Measurements from ENCODE around the gene SKIC3.

SKIC3 gene

DNA sequence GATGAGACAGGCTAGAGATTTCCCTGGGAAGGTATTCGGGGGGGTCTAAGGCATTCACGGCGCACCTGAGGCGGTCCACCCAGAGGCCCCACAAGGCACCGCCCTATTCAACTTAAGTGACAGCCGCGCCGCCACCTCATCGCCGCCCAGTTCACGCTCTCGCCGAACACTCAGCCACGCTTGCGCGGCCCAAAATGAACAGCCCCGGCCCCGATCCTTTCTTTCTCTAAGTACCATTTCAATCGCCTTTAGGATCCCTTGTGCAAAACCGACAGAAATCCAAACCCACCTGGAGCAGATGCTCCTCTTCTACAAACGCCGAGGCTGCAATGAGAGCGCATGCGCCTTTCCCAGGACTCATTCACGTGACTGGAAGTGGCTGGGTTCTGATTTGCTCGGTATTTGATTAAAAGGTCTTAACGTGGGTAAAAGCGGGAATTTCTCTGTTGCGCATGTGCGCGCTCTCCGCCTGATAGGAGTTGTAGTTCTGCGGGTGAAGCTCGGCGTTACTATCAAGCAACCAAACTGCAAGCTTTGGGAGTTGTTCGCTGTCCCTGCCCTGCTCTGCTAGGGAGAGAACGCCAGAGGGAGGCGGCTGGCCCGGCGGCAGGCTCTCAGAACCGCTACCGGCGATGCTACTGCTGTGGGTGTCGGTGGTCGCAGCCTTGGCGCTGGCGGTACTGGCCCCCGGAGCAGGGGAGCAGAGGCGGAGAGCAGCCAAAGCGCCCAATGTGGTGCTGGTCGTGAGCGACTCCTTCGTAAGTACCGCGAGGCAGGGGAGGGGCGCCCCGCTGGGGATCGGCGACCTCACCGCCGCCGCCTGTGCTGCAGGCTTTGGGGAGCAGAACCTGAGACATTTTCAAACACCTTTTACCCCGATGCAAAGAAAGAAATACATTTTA is at the start of gene SKIC3, which contains the start of gene ARSK:
Gene SKIC3 (minus strand): TSS at position 331 of the 902 bp plus-strand sequence. CDS start 7,827 bp downstream, outside the sequence.
Gene ARSK (plus strand): TSS at position 455 of the 902 bp plus-strand sequence. CDS start 178 bp downstream, at position 633.
- DNase-seq: peak; percentile 88

DNA sequence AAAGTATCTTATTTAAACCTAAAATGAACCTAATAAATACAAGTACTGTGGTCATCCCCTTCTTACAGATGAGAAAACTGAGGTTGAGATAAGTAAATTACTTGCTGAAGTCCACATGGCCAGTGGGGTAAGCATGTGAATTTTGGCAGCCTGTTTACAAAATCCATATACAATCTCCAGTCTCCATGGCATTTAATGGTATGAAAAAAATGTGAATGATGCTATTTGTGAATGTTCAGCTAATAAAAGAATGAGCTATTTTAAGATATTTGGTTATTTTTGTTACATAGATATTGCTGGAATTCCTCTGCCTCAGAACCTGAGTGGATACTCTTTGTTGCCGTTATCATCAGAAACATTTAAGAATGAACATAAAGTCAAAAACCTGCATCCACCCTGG is 45.8 kb upstream of the SKIC3 start:
- no peak for DNase-seq

DNA sequence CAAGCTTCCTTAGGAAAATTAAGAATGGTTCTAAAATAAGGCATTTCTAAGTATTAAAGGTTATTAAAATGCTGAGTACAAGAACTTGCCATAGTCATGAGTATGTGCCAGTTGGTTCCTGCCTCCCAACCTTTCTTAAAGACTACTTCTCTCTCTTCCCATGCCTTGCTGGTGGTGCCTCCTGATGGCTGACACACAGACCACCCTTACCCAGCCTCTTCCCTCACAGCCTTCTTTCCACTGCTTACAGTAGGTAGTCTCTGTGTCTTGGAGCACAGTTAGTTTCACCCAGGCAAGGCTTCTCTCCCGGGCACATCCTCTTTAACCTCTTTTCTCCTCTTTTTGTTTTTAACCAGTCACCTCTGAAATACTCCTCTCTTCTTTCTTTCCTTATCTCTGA is 44.5 kb upstream of the SKIC3 start:
- no peak for DNase-seq

DNA sequence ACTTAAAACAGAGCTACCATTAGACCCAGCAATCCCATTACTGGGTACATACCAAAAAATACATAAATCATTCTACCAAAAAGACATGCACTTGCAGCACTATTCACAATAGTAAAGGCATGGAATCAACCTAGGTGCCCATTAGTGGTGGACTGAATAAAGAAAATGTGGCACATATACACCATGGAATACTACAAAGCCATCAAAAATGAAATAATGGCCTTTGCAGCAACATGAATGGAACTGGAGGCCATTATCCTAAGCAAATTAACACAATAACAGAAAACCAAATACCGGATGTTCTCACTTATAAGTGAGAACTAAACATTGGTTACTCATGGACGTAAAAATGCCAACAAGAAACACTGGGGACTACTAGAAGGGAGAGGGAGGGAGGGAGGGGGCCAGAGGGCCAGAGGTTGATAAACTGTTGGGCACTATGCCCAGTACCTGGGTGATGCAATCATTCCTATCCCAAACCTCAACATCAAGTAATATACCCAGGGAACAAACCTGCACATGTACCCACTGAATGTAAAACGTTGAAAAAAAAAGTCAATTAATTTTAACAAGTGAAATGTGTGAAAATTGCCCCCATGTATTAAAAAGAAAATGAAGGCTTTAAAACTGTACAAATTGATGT is 40.6 kb upstream of the SKIC3 start:
- no peak for DNase-seq

DNA sequence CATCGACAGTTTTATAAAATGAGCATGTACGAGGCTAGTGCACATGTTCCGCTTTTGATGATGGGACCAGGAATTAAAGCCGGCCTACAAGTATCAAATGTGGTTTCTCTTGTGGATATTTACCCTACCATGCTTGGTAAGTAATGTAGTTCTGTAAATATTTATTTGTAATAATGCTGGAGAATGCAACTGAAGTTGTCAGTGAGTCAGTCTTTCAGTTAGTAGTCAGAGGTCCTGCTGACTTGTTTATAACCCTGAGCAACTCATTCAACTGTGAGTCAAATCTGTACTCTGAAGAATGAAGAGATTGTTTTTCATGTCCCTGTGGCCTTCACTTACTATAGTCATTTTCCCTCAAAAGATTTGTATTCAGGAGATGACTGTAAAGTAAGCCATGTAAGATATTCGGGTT is 36.7 kb upstream of the SKIC3 start:
- DNase-seq: no peak

DNA sequence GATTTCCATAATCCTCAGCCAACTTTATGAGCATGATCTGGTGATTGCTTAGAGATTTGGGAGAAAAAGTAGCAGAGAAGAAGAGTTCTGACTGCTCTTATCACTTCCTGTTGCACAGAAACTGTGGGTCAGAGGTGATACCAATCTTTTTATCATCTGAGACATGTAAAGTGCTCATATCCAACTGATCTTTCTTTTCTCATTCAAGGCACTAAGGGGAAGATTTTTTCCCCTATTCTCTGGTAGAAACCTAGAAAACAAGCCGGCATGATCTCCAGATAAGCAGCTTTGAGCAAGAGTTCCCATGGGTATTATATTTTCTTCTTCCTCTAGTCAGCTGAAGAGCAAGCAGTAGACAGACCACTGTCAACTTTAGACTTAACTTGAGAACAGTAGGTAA is 36.1 kb upstream of the SKIC3 start:
- no peak for DNase-seq

DNA sequence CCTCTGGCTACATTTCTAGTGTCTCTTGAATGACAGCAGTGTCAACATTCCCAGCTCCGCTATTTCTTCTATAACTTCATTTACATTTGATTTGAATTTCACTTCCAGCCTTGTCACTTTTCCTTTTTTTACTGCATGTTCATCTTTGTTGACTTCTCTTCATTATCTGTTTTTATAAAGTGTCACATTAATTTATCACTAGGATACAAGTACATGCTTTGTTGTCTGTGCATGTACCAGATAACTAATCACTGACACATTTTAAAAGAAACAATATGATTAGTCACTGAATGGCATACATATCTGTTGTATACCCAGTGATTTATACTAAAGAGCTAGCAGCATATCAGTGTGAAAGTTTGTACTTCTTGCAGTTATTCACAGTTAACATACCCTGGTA is 29.2 kb upstream of the SKIC3 start:
- no peak for DNase-seq

DNA sequence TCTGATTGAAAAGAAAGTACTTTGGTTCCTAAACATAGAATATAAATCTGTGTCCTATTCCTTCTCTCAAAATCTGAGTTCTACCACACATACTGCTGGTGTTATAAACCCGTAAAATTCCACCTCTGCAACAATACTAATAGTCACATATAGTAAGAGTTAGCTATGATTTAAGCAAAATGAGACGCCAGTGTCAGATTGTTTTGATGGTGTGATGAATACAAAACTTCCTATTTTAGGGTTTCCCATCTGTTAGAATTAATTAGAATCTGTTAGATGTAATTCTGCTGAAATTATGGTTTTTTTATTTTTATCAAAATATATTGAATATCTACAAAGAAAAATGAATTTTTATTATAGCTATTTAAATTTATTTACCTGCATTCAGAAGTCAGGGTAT is 26.8 kb upstream of the SKIC3 start:
- no peak for DNase-seq

DNA sequence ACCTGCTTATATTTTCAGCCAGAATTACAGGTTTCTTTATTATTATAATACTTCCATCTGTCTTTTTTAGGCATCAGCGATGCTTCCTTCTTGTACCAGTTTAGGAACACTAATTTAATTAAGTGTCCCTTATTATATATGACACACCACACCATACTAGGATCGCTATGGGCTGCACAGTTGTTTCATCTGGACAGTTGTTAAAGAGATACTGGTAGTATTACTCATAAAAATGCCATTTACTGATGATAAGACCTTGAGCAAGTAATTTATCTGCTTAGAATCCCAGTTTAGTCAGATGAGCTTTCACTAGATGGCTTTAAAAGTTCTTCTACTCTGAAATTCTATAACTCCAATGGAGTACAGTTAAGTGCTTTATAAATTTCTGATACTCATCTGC is 17.2 kb upstream of the SKIC3 start:
- DNase-seq: no peak

DNA sequence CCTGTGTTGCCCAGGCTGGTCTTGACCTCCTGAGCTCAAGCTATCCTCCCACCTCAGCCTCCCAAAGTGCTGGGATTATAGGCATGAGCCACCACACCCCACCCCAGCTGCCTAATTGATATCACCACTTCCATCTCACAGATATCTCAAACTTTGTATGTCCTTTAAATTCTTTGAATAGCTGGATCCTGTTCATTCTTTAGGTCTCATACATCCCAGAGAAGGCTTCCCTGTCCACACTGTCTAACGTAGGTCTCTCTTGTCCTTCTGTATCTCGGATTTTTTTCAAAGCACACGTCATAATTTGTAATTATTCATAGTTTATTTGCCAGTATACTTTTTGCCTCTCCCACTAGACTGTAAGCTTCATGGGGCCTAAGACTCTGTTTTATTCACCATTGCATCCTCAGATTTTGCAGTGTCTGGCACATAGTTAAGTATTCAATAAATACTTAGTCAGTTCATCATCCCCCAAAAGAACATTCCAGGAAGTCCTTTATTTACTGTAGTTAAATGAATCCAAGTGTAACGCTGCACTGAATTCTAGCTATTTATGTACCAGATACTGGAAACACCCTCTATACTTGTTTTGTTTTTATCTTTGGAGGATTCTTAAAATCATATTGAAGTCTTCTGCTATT is 10.6 kb upstream of the SKIC3 start:
- no peak for DNase-seq

DNA sequence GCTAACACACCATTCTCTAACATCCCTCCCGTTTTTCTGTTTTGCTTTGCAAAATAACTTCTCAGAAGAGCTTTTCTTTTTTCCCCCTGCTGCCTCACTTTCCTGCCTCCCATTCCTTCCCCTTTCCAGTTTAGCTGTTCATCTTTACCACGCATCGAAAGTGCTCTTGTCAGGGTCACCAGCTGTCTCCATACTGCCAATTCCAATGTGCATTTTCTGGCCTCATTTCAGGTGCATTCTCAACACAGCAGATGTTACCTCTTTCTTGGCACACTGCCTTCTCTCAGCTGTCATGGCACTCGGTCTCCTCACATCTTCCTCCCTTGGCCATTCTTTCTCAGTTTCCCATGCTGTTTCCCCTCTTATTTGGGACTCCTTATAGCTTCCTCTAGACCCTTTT is 9.7 kb upstream of the SKIC3 start:
- no peak for DNase-seq

DNA sequence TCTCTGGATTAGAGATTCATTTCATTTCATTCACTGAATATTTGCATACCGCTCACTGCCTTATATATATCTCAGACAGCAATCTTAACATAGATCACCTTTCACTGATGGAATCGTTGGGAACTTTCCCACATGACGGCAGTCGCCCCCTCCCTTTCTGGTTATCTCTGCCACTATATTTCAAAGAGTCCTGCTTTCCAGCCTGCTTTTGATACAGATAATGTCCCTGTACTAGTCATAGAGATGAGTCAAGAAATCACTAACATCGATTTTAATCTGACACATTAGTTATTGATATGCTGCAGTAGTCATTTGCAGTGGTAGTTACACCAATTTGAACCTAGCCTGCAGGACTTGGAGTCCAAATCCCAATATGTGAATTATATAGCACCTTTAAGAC is 8.6 kb upstream of the SKIC3 start:
- DNase-seq: no peak

DNA sequence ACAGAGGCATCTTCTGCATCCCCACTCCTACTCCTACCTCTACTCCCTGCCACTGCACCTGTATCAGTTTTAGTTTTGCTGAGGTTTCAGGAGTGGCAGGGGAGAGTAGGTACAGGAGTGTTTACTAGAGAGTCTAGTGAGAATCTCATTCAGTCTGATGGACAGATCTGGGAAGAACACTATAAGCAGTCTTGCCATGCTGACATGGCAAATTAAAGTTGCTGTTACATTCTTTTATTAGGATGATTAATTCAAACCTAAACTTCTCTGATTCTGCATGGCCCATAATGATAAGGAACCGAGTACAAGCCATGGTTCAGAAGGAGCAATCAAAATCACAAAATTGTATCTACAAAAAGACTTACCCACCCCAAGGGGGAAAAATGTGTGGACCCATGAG is 7.5 kb upstream of the SKIC3 start:
- DNase-seq: no peak

DNA sequence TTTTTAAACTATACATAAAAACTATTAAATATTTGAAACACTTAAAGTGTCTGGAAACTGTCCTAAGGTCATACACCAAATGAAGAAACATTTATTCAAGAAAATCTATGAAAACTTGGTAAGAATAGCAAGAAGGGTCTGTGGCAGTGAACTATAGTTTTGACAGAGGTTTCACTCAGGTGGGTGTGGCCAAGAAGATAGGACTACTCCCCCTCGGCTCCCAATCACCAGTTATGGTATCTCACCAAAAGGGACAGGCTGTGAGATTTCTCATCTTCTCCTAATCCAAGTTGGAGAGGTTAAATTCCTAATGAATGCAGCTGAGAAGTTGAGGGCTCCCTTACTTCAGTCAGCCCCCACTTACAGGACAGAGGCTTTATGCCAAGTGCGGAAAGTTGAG is 3.1 kb upstream of the SKIC3 start:
- DNase-seq: no peak

DNA sequence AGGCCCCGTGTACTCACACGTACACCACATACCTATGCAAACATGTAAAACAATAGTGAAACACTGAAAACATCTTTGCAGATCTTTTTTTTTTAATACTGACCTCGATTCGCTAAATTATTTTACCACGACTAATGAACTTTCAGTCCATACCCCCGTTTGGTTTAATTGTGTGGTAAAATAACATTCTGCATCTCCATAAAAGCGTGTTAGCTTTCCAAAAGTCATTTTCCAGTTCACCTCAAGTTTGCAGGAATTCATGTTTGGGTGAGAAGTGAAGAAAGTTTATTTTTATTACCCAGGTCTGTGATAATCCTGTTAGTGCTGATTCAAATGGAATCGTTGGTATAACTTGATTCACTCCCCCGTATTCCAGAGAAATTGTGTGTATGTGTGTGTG is 776 bp upstream of the SKIC3 start:
- DNase-seq: no peak

DNA sequence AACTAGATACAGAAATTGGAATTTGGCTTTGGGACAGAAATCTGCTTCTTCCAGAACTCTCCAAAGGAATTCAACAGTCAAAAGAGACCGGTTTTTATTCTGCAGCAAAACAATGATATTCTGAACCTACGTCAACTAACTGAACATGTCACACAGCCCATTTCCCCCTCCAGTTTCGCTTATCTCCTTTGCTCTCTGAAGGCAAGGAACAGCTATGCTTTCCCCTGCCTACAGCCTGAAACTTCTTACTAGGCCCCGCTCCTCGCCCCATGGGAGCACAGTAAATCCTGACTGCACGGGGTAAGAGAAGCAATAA is 488 bp downstream of the SKIC3 start:
- no peak for DNase-seq

DNA sequence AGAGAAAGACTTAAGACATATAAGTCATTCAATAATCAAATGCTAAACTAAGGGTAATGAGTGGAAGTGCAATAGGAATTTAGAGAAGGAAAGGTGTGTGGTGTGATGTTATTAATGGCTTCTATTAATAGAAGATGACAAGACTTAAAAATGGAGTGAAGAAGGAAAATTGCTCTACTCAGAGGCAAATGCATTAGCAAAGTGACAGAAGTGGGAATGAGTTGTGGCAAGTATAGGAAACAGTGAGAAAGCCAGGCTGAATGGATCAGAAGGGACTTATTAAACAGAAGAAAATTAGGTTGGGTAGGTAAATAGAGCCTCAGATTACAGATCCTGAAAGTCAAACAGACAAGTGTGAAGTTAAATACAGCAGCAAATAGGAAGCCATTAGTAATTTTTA is 5.7 kb downstream of the SKIC3 start:
- no peak for DNase-seq

DNA sequence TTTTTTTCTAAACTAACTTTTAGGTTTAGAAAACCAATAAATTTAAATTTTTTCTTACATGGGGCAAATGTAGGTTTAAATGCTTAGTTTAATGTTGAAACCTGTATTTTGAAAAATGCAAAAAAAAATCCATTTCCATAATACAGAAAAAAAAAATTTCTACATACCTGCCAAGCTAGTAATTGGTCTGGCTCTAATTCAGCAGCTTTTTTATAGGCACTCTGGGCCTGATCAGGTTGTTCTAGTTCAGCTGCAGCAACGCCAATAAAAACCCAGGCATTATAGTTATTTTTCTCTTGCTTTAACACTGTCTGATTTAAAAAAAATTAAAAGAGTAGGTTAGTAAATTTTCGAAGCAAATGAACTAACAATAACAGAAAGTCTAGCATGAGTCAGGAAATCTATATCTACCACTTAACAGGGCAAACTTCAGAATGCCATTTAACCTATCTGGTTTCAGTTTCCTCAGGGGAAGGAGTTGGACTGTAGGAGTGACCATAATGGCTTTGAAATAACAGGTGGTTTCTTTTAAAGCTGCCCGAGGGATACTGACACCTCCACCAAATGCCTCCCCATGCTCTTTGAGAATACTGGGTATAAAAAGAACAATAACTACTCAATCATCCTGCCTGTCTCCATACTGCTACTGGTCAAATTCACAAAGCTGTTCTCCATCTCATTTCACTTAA is 11.6 kb downstream of the SKIC3 start:
- no peak for DNase-seq

DNA sequence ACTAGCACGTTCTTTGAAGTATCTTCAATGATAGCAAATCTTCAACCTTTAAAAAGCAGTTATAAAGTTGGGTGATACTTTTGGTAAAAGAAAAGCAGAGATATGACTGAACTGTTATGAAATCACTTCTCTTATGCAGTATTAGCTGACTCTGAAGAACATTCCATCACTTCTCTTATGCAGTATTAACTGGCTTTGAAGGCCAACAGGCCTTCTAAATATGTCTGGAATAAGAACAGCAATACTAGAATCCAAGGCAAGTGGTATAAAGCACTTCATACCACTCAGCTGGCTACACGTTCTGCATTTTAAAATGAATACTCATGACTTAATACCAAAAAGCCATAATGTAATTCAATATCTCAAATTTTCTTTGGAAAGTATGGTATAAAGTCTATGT is 17.3 kb downstream of the SKIC3 start:
- no peak for DNase-seq

DNA sequence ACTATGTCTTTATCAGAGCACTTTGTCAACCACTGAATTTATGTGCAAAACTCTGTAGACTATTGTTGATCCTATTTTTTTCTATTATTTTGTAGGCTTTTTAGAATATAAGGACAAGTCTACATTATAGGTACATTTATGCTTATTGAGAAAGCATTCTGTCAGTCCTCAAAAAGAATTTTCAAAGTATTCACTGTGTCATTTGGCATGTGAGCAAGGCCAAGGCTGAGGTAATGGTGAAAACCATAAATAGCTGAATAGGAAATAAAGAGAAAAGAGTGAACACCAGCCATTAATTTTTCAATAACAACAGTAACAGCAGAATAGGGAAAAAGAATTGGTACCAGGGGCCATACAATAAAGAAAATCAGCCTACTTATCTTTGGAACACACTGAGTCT is 21.0 kb downstream of the SKIC3 start:
- no peak for DNase-seq

DNA sequence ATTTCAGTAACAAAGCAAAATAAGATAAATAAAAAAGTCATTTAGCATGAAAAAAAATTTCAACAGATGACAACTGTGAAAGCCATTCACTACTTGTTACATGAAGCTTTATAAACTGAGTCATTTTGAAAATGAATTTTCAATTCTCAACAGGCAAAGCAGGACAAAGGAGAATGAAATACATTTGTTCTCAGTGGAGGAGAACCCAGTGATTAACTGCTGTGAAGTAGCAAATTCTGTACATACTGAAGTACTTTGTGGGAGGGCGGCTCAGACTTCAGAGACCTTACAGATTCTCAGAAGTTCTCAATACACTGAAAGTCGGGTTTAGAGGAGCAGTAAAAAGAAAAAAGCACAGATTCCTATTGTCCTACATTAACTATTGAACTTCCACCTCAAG is 21.7 kb downstream of the SKIC3 start:
- no peak for DNase-seq

DNA sequence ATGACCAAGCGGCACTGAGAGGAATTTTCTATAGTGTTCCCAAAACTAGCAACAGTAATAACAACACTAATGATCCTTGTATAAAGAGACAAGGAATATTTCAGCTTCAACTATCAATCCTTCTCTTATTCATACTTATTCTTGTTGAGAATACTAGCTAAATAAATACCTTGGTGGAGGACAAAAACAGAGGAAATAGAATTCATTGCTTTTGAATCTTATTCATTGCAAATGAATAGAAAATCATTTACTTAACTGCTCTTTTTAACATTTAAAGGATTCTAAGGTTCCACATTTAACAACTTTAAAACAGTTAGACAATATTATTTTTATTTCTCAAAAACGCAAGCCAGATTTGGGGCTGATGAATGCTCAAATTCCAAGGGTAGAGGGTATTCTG is 22.4 kb downstream of the SKIC3 start:
- no peak for DNase-seq

DNA sequence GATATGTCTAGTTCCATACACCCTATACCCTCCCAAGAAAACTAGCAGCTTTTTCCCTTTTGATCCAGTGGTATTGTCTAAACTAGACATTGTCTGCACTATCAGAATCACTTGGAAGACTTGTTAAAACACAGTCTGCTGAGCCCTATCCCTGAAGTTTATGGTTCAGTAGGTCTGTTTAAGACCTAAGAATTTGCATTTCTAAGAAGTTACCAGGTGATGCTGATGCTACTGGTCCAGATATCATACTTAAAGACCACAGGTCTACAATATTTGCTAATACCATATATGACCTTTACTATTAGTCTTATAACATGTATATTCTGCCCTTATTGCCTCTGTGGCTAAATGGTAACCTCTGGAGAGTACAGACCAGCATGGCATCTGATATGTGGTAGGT is 23.3 kb downstream of the SKIC3 start:
- DNase-seq: no peak

DNA sequence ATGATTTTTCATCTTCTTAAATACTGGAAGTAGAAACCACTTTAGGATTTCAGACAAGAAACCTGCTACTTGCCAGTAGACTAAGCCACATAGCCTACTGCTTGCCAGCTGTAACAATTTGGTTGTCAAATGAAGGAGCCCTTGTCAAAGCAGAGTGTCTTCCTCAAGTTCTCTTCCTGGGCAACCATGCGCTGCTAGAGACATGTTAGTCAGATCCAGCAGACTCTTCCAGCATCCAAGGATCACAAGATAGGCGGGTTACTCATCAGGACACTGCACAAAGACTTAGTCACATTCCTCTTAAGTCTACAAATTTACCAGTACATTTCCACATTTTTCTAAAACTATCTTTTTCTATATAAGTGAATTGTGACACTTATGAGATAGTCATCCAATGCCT is 24.4 kb downstream of the SKIC3 start:
- DNase-seq: no peak

Measured in activated naive CD4-positive, alpha-beta T cell treated with anti-CD3 and anti-CD28 coated beads, Interleukin-2, amount 50 U/mL, for 16 hours (primary cell).